ENCODE data around the gene YY1. TPM values are rescaled to one million over a fixed set of nuclear protein-coding genes. Genes with fewer than 3 reads are reported as not detected.

Gene YY1
- total and polyA plus RNA-seq, 2 experiments from 2014 or later = 27.0 to 73.4 TPM

GRCh38 chr14:100291305-100292075 lies 52.5 kb downstream of the YY1 start:
- no peak for DNase-seq (ENCODE audit: low read depth in 1 of 2, low spot score in 1 of 2)
- Histone ChIP-seq H3K27ac (peak overlapping the region; percentile 35), H3K9me3 (ENCODE audit: low read depth) (no peaks in the 10 kb centered on the region), H3K36me3 (no peaks in the 10 kb centered on the region), H3K4me1 (ENCODE audit: low read depth) (peaks cover 13% of the 10 kb centered on the region), H3K4me3 (no peak overlapping the region), H3K27me3 (no peaks in the 10 kb centered on the region)
- TF ChIP-seq CTCF (IDR thresholded peaks at IDR 0.05; ENCODE audit: low read depth, low read length) = no peak

GRCh38 chr14:100292301-100292775 lies 53.4 kb downstream of the YY1 start:
- H3K4me1 ChIP-seq (ENCODE audit: low read depth) = peaks cover 13% of the 10 kb centered on the region
- TF ChIP-seq CTCF (IDR thresholded peaks at IDR 0.05; ENCODE audit: low read depth, low read length) = no peak
- H3K27ac ChIP-seq = no peak overlapping the region
- no peaks in the 10 kb centered on the region for H3K36me3 ChIP-seq
- H3K4me3 ChIP-seq = no peak overlapping the region
- H3K9me3 ChIP-seq (ENCODE audit: low read depth) = no peaks in the 10 kb centered on the region
- H3K27me3 ChIP-seq = no peaks in the 10 kb centered on the region
- DNase-seq (ENCODE audit: low read depth in 1 of 2, low spot score in 1 of 2) = no peak

DNA sequence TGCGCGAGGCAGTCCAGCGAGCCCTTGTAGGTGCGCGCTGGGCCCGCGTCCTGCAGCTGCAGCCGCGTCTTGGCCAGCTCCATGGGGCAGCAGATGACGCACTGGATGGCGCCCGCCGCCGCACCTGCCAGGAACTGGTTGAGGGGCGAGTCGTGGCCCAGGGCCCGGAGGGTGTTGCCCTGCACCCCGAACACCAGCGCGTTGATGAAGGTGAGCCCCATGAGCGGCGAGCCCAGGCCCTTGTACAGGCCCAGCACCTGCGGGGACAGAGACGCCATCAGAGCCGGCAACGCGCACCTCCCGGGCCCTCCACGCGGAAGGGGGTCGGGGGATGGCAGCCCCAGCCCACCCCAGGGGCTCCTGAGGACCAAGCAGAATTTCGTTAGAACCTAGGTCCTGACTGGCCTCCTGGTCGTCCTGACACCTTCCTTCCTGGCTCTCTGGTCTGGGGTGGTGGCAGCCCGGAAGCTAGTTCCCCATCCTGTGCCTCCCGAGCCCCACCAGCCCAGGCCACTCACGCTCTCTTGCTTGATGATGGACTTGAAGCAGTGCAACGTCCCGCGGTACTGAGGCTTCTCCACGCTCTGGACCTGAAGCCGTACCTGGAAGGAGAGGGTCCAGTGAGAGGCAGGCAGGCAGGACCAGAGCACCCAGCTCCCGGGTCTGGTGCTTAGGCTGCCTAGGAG lies 54.0 kb downstream of the YY1 start:
- H3K27ac ChIP-seq = no peak overlapping the region

DNA sequence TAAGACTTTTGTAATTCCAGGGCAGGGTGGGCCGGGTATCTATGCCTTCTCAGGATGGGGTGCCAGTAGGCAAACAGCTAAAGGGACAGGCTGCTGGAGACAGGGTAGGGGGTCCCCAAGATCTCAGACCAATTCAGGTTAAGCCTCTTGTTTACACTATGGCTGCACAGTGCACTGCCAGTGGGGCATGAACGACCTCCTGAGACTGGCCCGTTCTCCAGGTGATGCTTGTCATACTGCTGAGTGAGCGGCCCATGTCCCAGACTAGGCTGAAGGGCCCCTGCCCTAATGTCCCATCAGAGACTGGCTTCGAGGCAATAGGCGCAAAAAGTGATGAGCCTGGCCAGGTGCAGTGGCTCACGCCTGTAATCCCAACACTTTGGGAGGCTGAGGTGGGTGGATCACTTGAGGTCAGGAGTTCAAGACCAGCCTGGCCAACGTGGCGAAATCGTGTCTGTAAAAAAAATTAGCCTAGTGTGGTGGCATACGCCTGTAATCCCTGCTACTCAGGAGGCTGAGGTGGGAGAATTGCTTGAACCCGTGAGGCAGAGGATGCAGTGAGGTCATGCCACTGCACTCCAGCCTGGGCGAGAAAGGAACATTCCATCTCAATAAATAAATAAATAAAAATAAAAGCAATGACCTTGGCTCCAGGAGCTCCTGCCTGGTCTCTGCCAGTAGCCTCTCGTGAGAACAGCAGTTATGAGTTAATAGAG lies 54.7 kb downstream of the YY1 start:
- H3K9me3 ChIP-seq (ENCODE audit: low read depth) = no peaks in the 10 kb centered on the region
- H3K4me3 ChIP-seq = no peak overlapping the region
- no peaks in the 10 kb centered on the region for H3K36me3 ChIP-seq
- no peak overlapping the region for H3K27ac ChIP-seq
- no peaks in the 10 kb centered on the region for H3K27me3 ChIP-seq
- TF ChIP-seq CTCF (IDR thresholded peaks at IDR 0.05; ENCODE audit: low read depth, low read length) = no peak
- DNase-seq (ENCODE audit: low read depth in 1 of 2, low spot score in 1 of 2) = no peak
- peaks cover 13% of the 10 kb centered on the region for H3K4me1 ChIP-seq (ENCODE audit: low read depth)

More for the DNA sequence above, 54.0 kb downstream of the YY1 start:
- TF ChIP-seq CTCF (IDR thresholded peaks at IDR 0.05; ENCODE audit: low read depth, low read length) = no peak
- Histone ChIP-seq H3K27me3 (no peaks in the 10 kb centered on the region), H3K4me3 (no peak overlapping the region), H3K4me1 (ENCODE audit: low read depth) (peaks cover 13% of the 10 kb centered on the region), H3K36me3 (no peaks in the 10 kb centered on the region), H3K9me3 (ENCODE audit: low read depth) (no peaks in the 10 kb centered on the region)
- DNase-seq (ENCODE audit: low read depth in 1 of 2, low spot score in 1 of 2) = no peak

GRCh38 chr14:100294213-100294962 lies 55.4 kb downstream of the YY1 start:
- DNase-seq (ENCODE audit: low read depth in 1 of 2, low spot score in 1 of 2) = peak in 1 of 2 donors; percentile 45
- peaks cover 10% of the 10 kb centered on the region for H3K4me1 ChIP-seq (ENCODE audit: low read depth)
- no peak overlapping the region for H3K4me3 ChIP-seq

More at GRCh38 chr14:100294213-100294962, 55.4 kb downstream of the YY1 start:
- H3K27ac ChIP-seq = no peak overlapping the region
- H3K9me3 ChIP-seq (ENCODE audit: low read depth) = no peaks in the 10 kb centered on the region
- no peaks in the 10 kb centered on the region for H3K36me3 ChIP-seq
- no peaks in the 10 kb centered on the region for H3K27me3 ChIP-seq
- TF ChIP-seq CTCF (IDR thresholded peaks at IDR 0.05; ENCODE audit: low read depth, low read length) = no peak
